Islet precursor cell (in vitro differentiated cells): Measurements from ENCODE around the gene SH3YL1.

Experiments used
- DNase-seq: peaks from one replicate; pipeline ENCODE4 v3.0.0-alpha.2; 2018

Gene SH3YL1

GRCh38 chr2:282371-283263, 18.8 kb upstream of the SH3YL1 start:
- no peak for DNase-seq

GRCh38 chr2:281381-281780, 17.5 kb upstream of the SH3YL1 start:
- DNase-seq, result no peak

- DNase-seq, result no peak
Measured at GRCh38 chr2:280650-281110, 16.8 kb upstream of the SH3YL1 start.

GRCh38 chr2:279956-280649, 16.3 kb upstream of the SH3YL1 start:
- no peak for DNase-seq

GRCh38 chr2:279366-279765, 15.5 kb upstream of the SH3YL1 start:
- no peak for DNase-seq

- no peak for DNase-seq
Measured at GRCh38 chr2:278927-279320, 15.1 kb upstream of the SH3YL1 start.

GRCh38 chr2:278312-278926, 14.6 kb upstream of the SH3YL1 start:
- DNase-seq, result no peak

GRCh38 chr2:275466-275865, 11.6 kb upstream of the SH3YL1 start:
- no peak for DNase-seq

GRCh38 chr2:274503-274902, 10.7 kb upstream of the SH3YL1 start:
- DNase-seq, result no peak

GRCh38 chr2:273333-273732, 9.5 kb upstream of the SH3YL1 start:
- no peak for DNase-seq

- DNase-seq, result no peak
Measured at GRCh38 chr2:271917-272316, 8.1 kb upstream of the SH3YL1 start.

- DNase-seq, result no peak
Measured at GRCh38 chr2:270861-271260, 7.0 kb upstream of the SH3YL1 start.

- DNase-seq, result no peak
Measured at GRCh38 chr2:269356-270030, 5.7 kb upstream of the SH3YL1 start.

GRCh38 chr2:268323-268722, 4.5 kb upstream of the SH3YL1 start:
- DNase-seq, result no peak

- peak; percentile 99 for DNase-seq
Measured at GRCh38 chr2:264493-265468, 949 bp upstream of the SH3YL1 start, which contains the start of gene ACP1. Gene ACP1 (plus strand): TSS chr2:264947. CDS start chr2:264965, 18 bp downstream.

- DNase-seq, result no peak
Measured at GRCh38 chr2:263022-263738, 652 bp downstream of the SH3YL1 start.

- DNase-seq, result peak; percentile 65
Measured at GRCh38 chr2:262117-262516, 1.7 kb downstream of the SH3YL1 start.

GRCh38 chr2:260507-261161, 3.2 kb downstream of the SH3YL1 start:
- DNase-seq, result no peak

- DNase-seq, result no peak
Measured at GRCh38 chr2:259789-260331, 4.0 kb downstream of the SH3YL1 start.

GRCh38 chr2:258933-259332, 4.9 kb downstream of the SH3YL1 start:
- no peak for DNase-seq
